ENCODE results near the gene METTL26. TPM values are rescaled to one million over a fixed set of nuclear protein-coding genes. Genes with fewer than 3 reads are reported as not detected.

Gene METTL26
- total and polyA plus RNA-seq, 2 of the 8 experiments (the other 6 are each of a cell fraction or from before 2014, with no cell fraction given), result 100 to 186 TPM

DNA sequence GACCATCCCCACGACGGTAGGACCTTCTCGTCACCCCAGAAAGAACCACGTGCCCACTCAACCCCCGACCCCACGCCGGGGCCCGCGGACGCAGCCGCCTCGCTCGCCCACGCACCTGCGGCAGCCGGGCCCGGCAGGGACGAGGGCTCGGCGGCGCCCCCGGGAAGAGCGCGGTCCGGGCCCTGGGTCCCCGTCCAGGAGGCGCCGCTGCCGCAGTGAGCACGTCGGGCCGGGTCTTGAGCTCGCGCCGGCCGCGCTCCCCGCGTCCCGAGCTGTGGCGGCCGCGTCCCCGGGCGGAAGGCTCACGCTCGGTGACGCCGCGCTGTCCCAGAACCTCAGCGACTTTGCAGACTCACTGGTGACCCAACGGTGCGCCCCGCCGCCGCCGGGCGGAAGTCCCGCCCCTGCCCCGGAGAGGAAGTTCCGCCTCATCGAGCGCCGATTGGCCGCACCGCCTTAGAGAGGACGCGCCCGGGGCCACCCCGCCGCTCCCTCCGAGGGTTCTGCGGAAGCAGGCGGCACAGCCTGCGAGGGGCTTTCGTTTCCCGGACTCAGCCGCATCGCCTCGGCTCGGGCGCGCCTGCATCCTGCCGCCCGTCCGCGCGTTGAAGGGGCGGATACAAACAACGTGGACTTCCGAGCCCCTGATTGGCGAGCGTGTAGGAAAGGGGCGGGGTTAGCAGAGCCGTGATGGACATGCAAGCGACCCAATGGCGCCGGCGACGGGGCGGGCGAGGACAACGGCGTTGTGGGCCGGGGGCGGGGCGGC lies 47.0 kb downstream of the METTL26 start:
- DNase-seq (ENCODE audit: low read depth in 1 of 2, low spot score in 2 of 2) (peak; percentile 73 to 100), FAIRE-seq (no peak)
- peak overlapping the region; percentile 75; the same call in 1 of the 2 replicates for H2BK12ac ChIP-seq (ENCODE audit: low read depth, low read length)
- no peak overlapping the region for H3K14ac ChIP-seq (ENCODE audit: insufficient read length)
- H3K23me2 ChIP-seq (ENCODE audit: low read depth, low read length), result peaks cover 9% of the 10 kb centered on the region
- peak overlapping the region; percentile 100 for H4K5ac ChIP-seq (ENCODE audit: insufficient read length, low read depth, low read length)
- peak overlapping the region; percentile 56; the same call in 1 of the 2 replicates for H2AFZ ChIP-seq (ENCODE audit: low read length)
- H3K9me3 ChIP-seq (ENCODE audit: insufficient read depth in 2 of 2, low read depth in 1 of 2, low read length in 1 of 2), result no peaks in the 10 kb centered on the region
- WGBS, 2 experiments (ENCODE audit: extremely low coverage in 1 of 2, insufficient coverage in 1 of 2, insufficient read length in 1 of 2, insufficient replicate concordance in 2 of 2, low coverage in 1 of 2, low lambda C conversion rate in 2 of 2, missing lambda C conversion rate in 1 of 2), result 1% methylated on average over 32 of the region's 107 CpGs; no CpG with 5 or more reads in 1 of the 2 experiments
- peak overlapping the region; percentile 99 for H3K56ac ChIP-seq (replicated peaks; ENCODE audit: insufficient read length, low read depth, low read length)
- H3K23ac ChIP-seq (ENCODE audit: insufficient read length), result no peak overlapping the region
- H2BK120ac ChIP-seq (replicated peaks; ENCODE audit: low read depth, low read length), result peak overlapping the region; percentile 83
- peaks cover 8% of the 10 kb centered on the region; the same call in 1 of the 2 replicates for H3K79me1 ChIP-seq (ENCODE audit: low read depth, low read length)
- peaks cover 0 to 45% (median 29%) of the 10 kb centered on the region in 4 experiments; a peak in 5 of 7 replicates for H3K27me3 ChIP-seq (replicated peaks in 1 of 4; ENCODE audit: control insufficient read depth in 3 of 4, extremely low read depth in 1 of 4, insufficient read depth in 3 of 4, low read length in 3 of 4)
- H2AK5ac ChIP-seq (ENCODE audit: low read depth, low read length), result no peak overlapping the region; the same call in 1 of the 2 replicates
- H3K4me2 ChIP-seq (ENCODE audit: insufficient read depth in 1 of 2, low read depth in 2 of 2, low read length in 2 of 2), result peak overlapping the region; percentile 78 to 81
- peak overlapping the region; percentile 89 to 95 (median 93) for H3K9ac ChIP-seq (replicated peaks in 1 of 4; ENCODE audit: extremely low read depth in 1 of 4, low read depth in 3 of 4, low read length in 3 of 4)
- H3K4me3 ChIP-seq (ENCODE audit: extremely low read depth in 1 of 4, insufficient read depth in 2 of 4, low read depth in 3 of 4, low read length in 4 of 4), result peak overlapping the region; percentile 90 to 94 (median 91)
- ChIA-PET POLR2A (ENCODE audit: partially characterized antibody) (interaction anchor here (0.9 to 2.3 kb wide), 15 partner anchors 9 to 101 kb away, joined by 3 to 9 read pairs (median 4); partner anchors contain the start of genes METTL26, STUB1, WDR24 and WDR90), CTCF (ENCODE audit: partially characterized antibody) (interaction anchor here (0.7 to 4.3 kb wide), 4 partner anchors 9 to 33 kb away, joined by 3 to 30 read pairs (median 4); no protein-coding TSS in a partner anchor)
- peak overlapping the region; percentile 99 for H2BK5ac ChIP-seq (ENCODE audit: low read depth, low read length)
- peaks cover 0 to 19% (median 11%) of the 10 kb centered on the region in 4 experiments; a peak in 6 of 7 replicates for H3K4me1 ChIP-seq (replicated peaks in 1 of 4; ENCODE audit: control insufficient read depth in 3 of 4, insufficient read depth in 4 of 4, low read length in 3 of 4)
- peak overlapping the region; percentile 99 for H3K18ac ChIP-seq (ENCODE audit: extremely low read depth, low read length)
- no peaks in the 10 kb centered on the region for H3K36me3 ChIP-seq (ENCODE audit: control insufficient read depth in 2 of 4, insufficient read depth in 4 of 4, low read length in 3 of 4)
- H3K4ac ChIP-seq (replicated peaks; ENCODE audit: insufficient read length, low read depth, low read length), result peak overlapping the region; percentile 91
- H3K79me2 ChIP-seq (ENCODE audit: control insufficient read depth in 1 of 2, insufficient read depth in 2 of 2, low read length in 2 of 2), result peaks cover 0 to 15% of the 10 kb centered on the region in 2 experiments; a peak in 2 of 4 replicates
- peak overlapping the region; percentile 99 for H3K27ac ChIP-seq (ENCODE audit: low read depth, low read length)
- H4K20me1 ChIP-seq (replicated peaks in 1 of 2; ENCODE audit: control insufficient read depth in 1 of 2, insufficient read depth in 2 of 2, low read length in 2 of 2), result peaks cover 16 to 43% of the 10 kb centered on the region in 2 experiments
- peak overlapping the region; percentile 81; the same call in 1 of the 2 replicates for H2BK15ac ChIP-seq (ENCODE audit: low read length)
- H2BK20ac ChIP-seq (ENCODE audit: low read length), result no peak overlapping the region
- peak overlapping the region; percentile 100 for H4K8ac ChIP-seq (ENCODE audit: extremely low read depth, insufficient read depth, low read length)
- H4K91ac ChIP-seq (replicated peaks; ENCODE audit: insufficient read length, low read length), result peak overlapping the region; percentile 98
- TF ChIP-seq KDM4A (IDR thresholded peaks at IDR 0.05; ENCODE audit: low read depth, low read length, severe bottlenecking) (peak; percentile 73), RFX5 (IDR thresholded peaks at IDR 0.05; ENCODE audit: borderline replicate concordance, low read depth, low read length) (no peak), CREB1 (IDR thresholded peaks at IDR 0.05) (no peak), ZNF274 (IDR thresholded peaks at IDR 0.05; ENCODE audit: borderline replicate concordance, extremely low read depth, low read length) (no peak), SIX5 (IDR thresholded peaks at IDR 0.05; ENCODE audit: low read depth, low read length) (no peak), RBBP5 (IDR thresholded peaks at IDR 0.05; ENCODE audit: borderline replicate concordance, low read depth, low read length) (no peak), BRCA1 (IDR thresholded peaks at IDR 0.05; ENCODE audit: low read depth, low read length) (no peak)
- TF ChIP-seq, protein P1, sequence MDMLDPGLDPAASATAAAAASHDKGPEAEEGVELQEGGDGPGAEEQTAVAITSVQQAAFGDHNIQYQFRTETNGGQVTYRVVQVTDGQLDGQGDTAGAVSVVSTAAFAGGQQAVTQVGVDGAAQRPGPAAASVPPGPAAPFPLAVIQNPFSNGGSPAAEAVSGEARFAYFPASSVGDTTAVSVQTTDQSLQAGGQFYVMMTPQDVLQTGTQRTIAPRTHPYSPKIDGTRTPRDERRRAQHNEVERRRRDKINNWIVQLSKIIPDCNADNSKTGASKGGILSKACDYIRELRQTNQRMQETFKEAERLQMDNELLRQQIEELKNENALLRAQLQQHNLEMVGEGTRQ (IDR thresholded peaks at IDR 0.05; ENCODE audit: low read length), result no peak
- TF ChIP-seq, protein P2, sequence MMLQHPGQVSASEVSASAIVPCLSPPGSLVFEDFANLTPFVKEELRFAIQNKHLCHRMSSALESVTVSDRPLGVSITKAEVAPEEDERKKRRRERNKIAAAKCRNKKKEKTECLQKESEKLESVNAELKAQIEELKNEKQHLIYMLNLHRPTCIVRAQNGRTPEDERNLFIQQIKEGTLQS (IDR thresholded peaks at IDR 0.05; ENCODE audit: insufficient read depth, low read depth, low read length), result no peak

All from H1 (cell line).